B cell (primary cell): ENCODE data around the gene FBLN5. TPM values are rescaled to one million over a fixed set of nuclear protein-coding genes. Genes with fewer than 3 reads are reported as not detected.

Experiments
- ATAC-seq: fragments of 200-7000 bp; cut with Tn5 transposase; one replicate; pipeline ENCODE4 v1.10.0; 2021; ENCODE audit warnings: low read depth, mild to moderate bottlenecking, moderate number of reproducible peaks, moderate library complexity
- CTCF ChIA-PET: fragments of 350-600 bp; sonication (Branson Sonifier 250); formaldehyde crosslinking; loops from one replicate; lab custom pipeline; 2021; ENCODE audit warnings: antibody characterized with exemption, inconsistent platforms; lab: Charles Lee
- POLR2A ChIA-PET: fragments of 350-600 bp; sonication (Branson Sonifier 250); formaldehyde crosslinking; loops from one replicate; lab custom pipeline; 2021; ENCODE audit warnings: antibody characterized with exemption; lab: Charles Lee
- DNase-seq: peaks from one replicate; pipeline ENCODE4 v3.0.0; 2013
- H2AFZ ChIP-seq: 2 replicates; pipeline ENCODE4 v1.6.1; 2012; ENCODE audit warnings: mild to moderate bottlenecking, low read depth, low read length; ENCODE audit not compliant: insufficient read depth, poor library complexity, severe bottlenecking
- H3K27ac ChIP-seq, 2 donors: 1 replicate in 1 of 2; 2 replicates in 1 of 2; pipeline ENCODE4 v1.5.1; 2012 to 2013; ENCODE audit warnings: low read length in 2 of 2, mild to moderate bottlenecking in 2 of 2, moderate library complexity in 1 of 2
- H3K27me3 ChIP-seq, 4 experiments: fragments of 200-600 bp in 1 of 4; sonication (generic) in 1 of 4; replicated peaks in 1 of 4; 1 replicate in 2 of 4; 2 replicates in 2 of 4; pipeline versions ENCODE4 v1.6.1 to v1.7.0; 2013 to 2016; ENCODE audit warnings: low read length in 3 of 4, mild to moderate bottlenecking in 2 of 4, mixed read lengths in 1 of 4, moderate library complexity in 1 of 4; ENCODE audit not compliant: insufficient read depth in 4 of 4, control insufficient read depth in 3 of 4; ENCODE audit errors: control extremely low read depth in 1 of 4
- H3K36me3 ChIP-seq, 2 experiments: replicated peaks in 1 of 2; 1 replicate in 1 of 2; 2 replicates in 1 of 2; pipeline versions ENCODE4 v1.6.1 to v1.7.1; 2013; ENCODE audit warnings: low read length in 1 of 2; ENCODE audit not compliant: insufficient read depth in 2 of 2, control insufficient read depth in 1 of 2; ENCODE audit errors: control extremely low read depth in 1 of 2, extremely low read depth in 1 of 2
- H3K4me1 ChIP-seq, 2 donors: fragments of 200-600 bp in 1 of 2; sonication (generic) in 1 of 2; 1 replicate in 1 of 2; 2 replicates in 1 of 2; pipeline versions ENCODE4 v1.5.1 to v1.6.1; 2013 to 2017; ENCODE audit warnings: low read length in 2 of 2; ENCODE audit not compliant: control insufficient read depth in 2 of 2, insufficient read depth in 2 of 2
- H3K4me2 ChIP-seq: replicated peaks from 2 replicates; pipeline ENCODE3; 2012; ENCODE audit warnings: mild to moderate bottlenecking, low read depth, low read length; ENCODE audit not compliant: poor library complexity, severe bottlenecking
- H3K4me3 ChIP-seq, 5 experiments: fragments of 200-600 bp in 1 of 5; sonication (generic) in 1 of 5; 1 replicate in 3 of 5; 2 replicates in 2 of 5; pipeline versions ENCODE4 v1.5.1 to v1.7.0; 2011 to 2016; ENCODE audit warnings: low read length in 4 of 5, mild to moderate bottlenecking in 4 of 5, low read depth in 2 of 5, control low read depth in 1 of 5, moderate library complexity in 1 of 5; ENCODE audit not compliant: insufficient read depth in 1 of 5; ENCODE audit errors: control extremely low read depth in 1 of 5, extremely low read depth in 1 of 5
- H3K79me2 ChIP-seq: fragments of 200-600 bp; sonication (generic); one replicate; pipeline ENCODE4 v1.6.0; 2016; ENCODE audit warnings: low read length; ENCODE audit not compliant: control insufficient read depth, insufficient read depth
- H3K9ac ChIP-seq: fragments of 200-600 bp; sonication (generic); 2 replicates; pipeline ENCODE4 v1.6.1; 2017; ENCODE audit warnings: mild to moderate bottlenecking, low read length, moderate library complexity
- H3K9me3 ChIP-seq, 3 donors: one replicate each; pipeline versions ENCODE4 v1.6.1 to v1.7.1; 2013; ENCODE audit warnings: low read length in 2 of 3; ENCODE audit not compliant: control insufficient read depth in 2 of 3, insufficient read depth in 1 of 3; ENCODE audit errors: control extremely low read depth in 1 of 3
- H4K20me1 ChIP-seq: 2 replicates; pipeline ENCODE4 v1.6.0; 2012; ENCODE audit warnings: mild to moderate bottlenecking, low read length; ENCODE audit not compliant: insufficient read depth, control insufficient read depth, poor library complexity, severe bottlenecking
- H3K27ac Mint-ChIP-seq: one replicate; pipeline ENCODE4 v1.8.0; 2021; ENCODE audit warnings: mixed read lengths
- H3K27me3 Mint-ChIP-seq: one replicate; pipeline ENCODE4 v1.8.0; 2021; ENCODE audit warnings: mixed read lengths
- H3K4me1 Mint-ChIP-seq: one replicate; pipeline ENCODE4 v1.8.0; 2021; ENCODE audit warnings: mixed read lengths
- H3K4me3 Mint-ChIP-seq: one replicate; pipeline ENCODE4 v1.8.0; 2021; ENCODE audit warnings: mixed read lengths
- H3K9me3 Mint-ChIP-seq: one replicate; pipeline ENCODE4 v1.8.0; 2022; ENCODE audit warnings: mixed read lengths; ENCODE audit not compliant: insufficient read depth
- EZH2 ChIP-seq: IDR thresholded peaks from 2 replicates; pipeline ENCODE4 v1.6.1; 2012; ENCODE audit warnings: borderline replicate concordance, low read depth, mild to moderate bottlenecking, moderate library complexity, low read length; ENCODE audit not compliant: insufficient read depth, poor library complexity, severe bottlenecking
- WGBS: methylation state at CpG from one replicate; pipeline ENCODE4 v1.1.5; 2013; ENCODE audit warnings: missing lambda C conversion rate; ENCODE audit not compliant: insufficient coverage; 5-methylcytosine and 5-hydroxymethylcytosine counted together
- intact Hi-C: fragments of 100-400 bp; cut with micrococcal nuclease; formaldehyde crosslinking; loops from one replicate; pipeline ENCODE4 v1.10.0; 2022
- polyA plus RNA-seq: library from polyadenylated mRNA; depleted of rRNA; stranded (reverse); fragments of >200 nt; gene quantifications from 2 replicates; pipeline ENCODE4 v1.2.3, GENCODE V29; 2012
- total RNA-seq, 2 donors: library from RNA; stranded (reverse); fragments of 120-200 nt in 1 of 2; gene quantifications; 1 replicate in 1 of 2; 2 replicates in 1 of 2; pipeline versions ENCODE4 v1.2.3 to v1.2.4, GENCODE V29; 2013 to 2022
- TF ChIP-seq, protein P1 (sequence below): fragments of 200-600 bp; IDR thresholded peaks from one replicate; pipeline ENCODE4 v1.8.0; 2022; ENCODE audit warnings: antibody characterized with exemption, mild to moderate bottlenecking

FBLN5 gene
- total and polyA plus RNA-seq, 2 donors (not counting 1 experiment from before 2014, with no cell fraction given) = 0.31 to 0.37 TPM

DNA sequence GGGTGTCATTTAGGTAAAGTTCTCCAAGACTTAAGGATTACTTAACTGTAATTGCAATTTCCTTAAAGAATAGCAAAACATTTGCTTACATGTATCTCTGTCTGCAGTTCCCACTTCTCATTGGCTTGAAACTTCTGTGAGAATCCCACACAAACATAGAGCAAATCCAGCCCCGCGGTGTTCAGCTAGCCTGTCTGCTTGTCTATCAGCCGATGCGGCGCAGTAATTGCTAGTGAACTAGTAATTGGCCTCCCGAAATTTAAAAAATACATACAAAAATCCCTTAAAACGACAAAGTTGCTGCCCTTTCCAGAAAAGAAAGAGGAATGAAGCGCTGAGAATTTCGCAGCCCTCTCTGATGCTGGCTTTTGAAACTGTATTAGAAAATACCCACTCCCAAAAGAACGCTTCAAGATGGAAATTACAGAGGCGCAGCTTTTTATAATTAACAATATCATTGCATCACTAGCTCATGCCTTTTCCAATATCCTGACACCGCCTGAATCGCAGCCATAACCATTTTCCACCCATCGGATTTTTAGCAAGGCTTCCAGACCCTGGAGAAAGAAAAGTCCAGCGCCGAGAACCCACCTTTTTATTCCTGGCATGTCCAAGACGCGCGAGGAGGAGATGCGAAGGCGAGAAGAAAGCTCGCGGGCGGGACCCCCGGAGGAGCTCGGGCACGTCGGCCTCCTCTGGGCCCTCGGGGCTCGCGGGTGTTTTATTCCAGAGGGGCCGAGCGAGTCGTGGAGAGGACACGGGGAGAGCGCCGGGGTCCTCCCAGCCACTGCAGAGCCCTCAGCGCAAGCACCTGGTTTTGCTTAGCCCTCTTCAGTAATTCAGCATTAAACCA is 646 bp downstream of the FBLN5 start:
- peak overlapping the region; percentile 85 for H3K4me3 Mint-ChIP-seq
- intact Hi-C loops = no loop called here
- no peaks in the 10 kb centered on the region for H3K79me2 ChIP-seq
- DNase-seq = no peak
- H3K4me3 ChIP-seq = peak overlapping the region in 4 of 5 experiments; percentile 8 to 43 (median 38)
- peaks cover 0 to 34% (median 21%) of the 10 kb centered on the region in 4 experiments for H3K27me3 ChIP-seq
- peaks cover 13% of the 10 kb centered on the region for H3K4me1 Mint-ChIP-seq
- peaks cover 43% of the 10 kb centered on the region for H3K27me3 Mint-ChIP-seq
- WGBS = 37% methylated on average over 32 of the region's 38 CpGs
- H3K9me3 Mint-ChIP-seq = no peaks in the 10 kb centered on the region
- H3K9ac ChIP-seq = peak overlapping the region; percentile 53
- peak overlapping the region; percentile 70 for H2AFZ ChIP-seq
- H3K36me3 ChIP-seq = no peaks in the 10 kb centered on the region
- H3K4me2 ChIP-seq = peak overlapping the region; percentile 81
- H3K9me3 ChIP-seq = no peaks in the 10 kb centered on the region
- TF ChIP-seq, protein P1, sequence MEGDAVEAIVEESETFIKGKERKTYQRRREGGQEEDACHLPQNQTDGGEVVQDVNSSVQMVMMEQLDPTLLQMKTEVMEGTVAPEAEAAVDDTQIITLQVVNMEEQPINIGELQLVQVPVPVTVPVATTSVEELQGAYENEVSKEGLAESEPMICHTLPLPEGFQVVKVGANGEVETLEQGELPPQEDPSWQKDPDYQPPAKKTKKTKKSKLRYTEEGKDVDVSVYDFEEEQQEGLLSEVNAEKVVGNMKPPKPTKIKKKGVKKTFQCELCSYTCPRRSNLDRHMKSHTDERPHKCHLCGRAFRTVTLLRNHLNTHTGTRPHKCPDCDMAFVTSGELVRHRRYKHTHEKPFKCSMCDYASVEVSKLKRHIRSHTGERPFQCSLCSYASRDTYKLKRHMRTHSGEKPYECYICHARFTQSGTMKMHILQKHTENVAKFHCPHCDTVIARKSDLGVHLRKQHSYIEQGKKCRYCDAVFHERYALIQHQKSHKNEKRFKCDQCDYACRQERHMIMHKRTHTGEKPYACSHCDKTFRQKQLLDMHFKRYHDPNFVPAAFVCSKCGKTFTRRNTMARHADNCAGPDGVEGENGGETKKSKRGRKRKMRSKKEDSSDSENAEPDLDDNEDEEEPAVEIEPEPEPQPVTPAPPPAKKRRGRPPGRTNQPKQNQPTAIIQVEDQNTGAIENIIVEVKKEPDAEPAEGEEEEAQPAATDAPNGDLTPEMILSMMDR = no peak
- TF ChIP-seq EZH2 = peak; percentile 36
- no peak overlapping the region for H3K27ac ChIP-seq
- H3K4me1 ChIP-seq = peaks cover 10 to 13% of the 10 kb centered on the region in 2 donors
- ATAC-seq = no peak
- POLR2A ChIA-PET = no interaction called here
- no peaks in the 10 kb centered on the region for H4K20me1 ChIP-seq
- H3K27ac Mint-ChIP-seq = no peak overlapping the region
- CTCF ChIA-PET = no interaction called here
